HEK293 (cell line): ENCODE results near the gene PRKCZ.

Experiments
- CTCF ChIA-PET: fragments of 350-600 bp; formaldehyde crosslinking; extraction: SDS; loops from one replicate; lab custom pipeline; 2021; ENCODE audit warnings: antibody characterized with exemption; lab: Yijun Ruan, JAX
- POLR2A ChIA-PET: fragments of 300-600 bp; formaldehyde crosslinking; extraction: SDS; loops from one replicate; lab custom pipeline; 2020; ENCODE audit warnings: antibody characterized with exemption, inconsistent platforms; lab: Yijun Ruan, JAX
- H3K27ac ChIP-seq: fragments of 200-500 bp; sonication (Bioruptor generic); 2 replicates; pipeline ENCODE4 v1.5.1; 2014; ENCODE audit warnings: low read depth, low read length, control low read depth, inconsistent platforms; ENCODE audit errors: extremely low read depth
- H3K36me3 ChIP-seq, 2 experiments: fragments of 200-500 bp in 1 of 2; sonication (Bioruptor generic) in 1 of 2; 1 replicate in 1 of 2; 2 replicates in 1 of 2; pipeline ENCODE4 v1.5.1; 2014 to 2017; ENCODE audit warnings: inconsistent platforms in 2 of 2, low read length in 2 of 2; ENCODE audit not compliant: control insufficient read depth in 2 of 2, insufficient read depth in 1 of 2
- H3K4me1 ChIP-seq: fragments of 200-500 bp; sonication (Bioruptor generic); 2 replicates; pipeline ENCODE4 v1.5.1; 2014; ENCODE audit warnings: mild to moderate bottlenecking, low read length, inconsistent platforms; ENCODE audit not compliant: control insufficient read depth, insufficient read depth
- H3K4me3 ChIP-seq: 2 replicates; pipeline ENCODE4 v1.5.1; 2011; ENCODE audit warnings: low read depth, mild to moderate bottlenecking, control low read depth, low read length, moderate library complexity
- H3K9me3 ChIP-seq: fragments of 200-500 bp; sonication (Bioruptor generic); 2 replicates; pipeline ENCODE4 v1.5.1; 2014; ENCODE audit warnings: low read depth, low read length, inconsistent platforms; ENCODE audit not compliant: control insufficient read depth, insufficient read depth
- HIC1 ChIP-seq: fragments of 450-650 bp; formaldehyde crosslinking; IDR thresholded peaks from 2 replicates; pipeline ENCODE4 v1.5.1; 2016; ENCODE audit warnings: missing biosample characterization, missing genetic modification characterization
- KLF9 ChIP-seq: fragments of 450-650 bp; formaldehyde crosslinking; IDR thresholded peaks from 2 replicates; pipeline ENCODE4 v1.5.1; 2016; ENCODE audit warnings: missing biosample characterization, missing genetic modification characterization, low read depth
- PRDM2 ChIP-seq: fragments of 450-650 bp; formaldehyde crosslinking; IDR thresholded peaks from 2 replicates; pipeline ENCODE4 v1.5.1; 2016; ENCODE audit warnings: missing biosample characterization, missing genetic modification characterization, borderline replicate concordance
- TCF7L2 ChIP-seq: IDR thresholded peaks from 2 replicates; pipeline ENCODE4 v1.6.1; 2011; ENCODE audit warnings: low read depth, mild to moderate bottlenecking, inconsistent platforms, low read length, moderate library complexity, borderline replicate concordance
- ZNF140 ChIP-seq: fragments of 450-650 bp; formaldehyde crosslinking; IDR thresholded peaks from 2 replicates; pipeline ENCODE4 v1.5.1; 2016; ENCODE audit warnings: missing biosample characterization, missing genetic modification characterization
- ZNF280C ChIP-seq: fragments of 450-650 bp; formaldehyde crosslinking; IDR thresholded peaks from 2 replicates; pipeline ENCODE4 v1.5.1; 2016; ENCODE audit warnings: missing biosample characterization, missing genetic modification characterization
- ZNF423 ChIP-seq: fragments of 450-650 bp; formaldehyde crosslinking; IDR thresholded peaks from 2 replicates; pipeline ENCODE4 v1.5.1; 2016; ENCODE audit warnings: missing biosample characterization, missing genetic modification characterization
- ZNF513 ChIP-seq: fragments of 450-650 bp; IDR thresholded peaks from 2 replicates; pipeline ENCODE4 v1.5.1; 2018; ENCODE audit warnings: missing biosample characterization, missing genetic modification characterization
- ZNF549 ChIP-seq: fragments of 450-650 bp; IDR thresholded peaks from 2 replicates; pipeline ENCODE4 v1.5.1; 2018; ENCODE audit warnings: missing biosample characterization, missing genetic modification characterization, mild to moderate bottlenecking, inconsistent platforms, moderate library complexity
- ZNF600 ChIP-seq: fragments of 450-650 bp; formaldehyde crosslinking; IDR thresholded peaks from 2 replicates; pipeline ENCODE4 v1.5.1; 2016; ENCODE audit warnings: missing biosample characterization, missing genetic modification characterization
- ZNF623 ChIP-seq: fragments of 450-650 bp; formaldehyde crosslinking; IDR thresholded peaks from 2 replicates; pipeline ENCODE4 v1.5.1; 2016; ENCODE audit warnings: missing biosample characterization, missing genetic modification characterization
- ZNF626 ChIP-seq: fragments of 450-650 bp; sonication (Bioruptor Pico); formaldehyde crosslinking; IDR thresholded peaks from 2 replicates; pipeline ENCODE4 v1.5.1; 2018; ENCODE audit warnings: missing biosample characterization, missing genetic modification characterization, inconsistent platforms
- ZNF664 ChIP-seq: fragments of 450-650 bp; formaldehyde crosslinking; IDR thresholded peaks from 2 replicates; pipeline ENCODE4 v1.5.1; 2016; ENCODE audit warnings: missing biosample characterization, missing genetic modification characterization
- TF ChIP-seq, protein P1 (sequence below): fragments of 450-650 bp; formaldehyde crosslinking; IDR thresholded peaks from 2 replicates; pipeline ENCODE4 v1.5.1; 2017; ENCODE audit warnings: missing biosample characterization, missing genetic modification characterization

Gene PRKCZ

DNA sequence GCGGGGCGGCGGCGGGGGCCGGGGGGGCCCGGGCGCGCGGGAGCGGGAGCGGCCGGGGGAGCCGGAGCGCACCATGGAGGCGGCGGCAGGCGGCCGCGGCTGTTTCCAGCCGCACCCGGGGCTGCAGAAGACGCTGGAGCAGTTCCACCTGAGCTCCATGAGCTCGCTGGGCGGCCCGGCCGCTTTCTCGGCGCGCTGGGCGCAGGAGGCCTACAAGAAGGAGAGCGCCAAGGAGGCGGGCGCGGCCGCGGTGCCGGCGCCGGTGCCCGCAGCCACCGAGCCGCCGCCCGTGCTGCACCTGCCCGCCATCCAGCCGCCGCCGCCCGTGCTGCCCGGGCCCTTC lies 178.5 kb downstream of the PRKCZ start (continued):
- TF ChIP-seq PRDM2 = no peak
- TF ChIP-seq ZNF626 = no peak
- TF ChIP-seq, protein P1, sequence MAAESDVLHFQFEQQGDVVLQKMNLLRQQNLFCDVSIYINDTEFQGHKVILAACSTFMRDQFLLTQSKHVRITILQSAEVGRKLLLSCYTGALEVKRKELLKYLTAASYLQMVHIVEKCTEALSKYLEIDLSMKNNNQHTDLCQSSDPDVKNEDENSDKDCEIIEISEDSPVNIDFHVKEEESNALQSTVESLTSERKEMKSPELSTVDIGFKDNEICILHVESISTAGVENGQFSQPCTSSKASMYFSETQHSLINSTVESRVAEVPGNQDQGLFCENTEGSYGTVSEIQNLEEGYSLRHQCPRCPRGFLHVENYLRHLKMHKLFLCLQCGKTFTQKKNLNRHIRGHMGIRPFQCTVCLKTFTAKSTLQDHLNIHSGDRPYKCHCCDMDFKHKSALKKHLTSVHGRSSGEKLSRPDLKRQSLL = no peak
- TF ChIP-seq ZNF623 (tag by site-specific recombination) = no peak
- TF ChIP-seq ZNF549 = no peak
- TF ChIP-seq ZNF280C (tag by site-specific recombination) = no peak
- no peak for TF ChIP-seq ZNF140 (tag by site-specific recombination)
- TF ChIP-seq TCF7L2 = no peak

DNA sequence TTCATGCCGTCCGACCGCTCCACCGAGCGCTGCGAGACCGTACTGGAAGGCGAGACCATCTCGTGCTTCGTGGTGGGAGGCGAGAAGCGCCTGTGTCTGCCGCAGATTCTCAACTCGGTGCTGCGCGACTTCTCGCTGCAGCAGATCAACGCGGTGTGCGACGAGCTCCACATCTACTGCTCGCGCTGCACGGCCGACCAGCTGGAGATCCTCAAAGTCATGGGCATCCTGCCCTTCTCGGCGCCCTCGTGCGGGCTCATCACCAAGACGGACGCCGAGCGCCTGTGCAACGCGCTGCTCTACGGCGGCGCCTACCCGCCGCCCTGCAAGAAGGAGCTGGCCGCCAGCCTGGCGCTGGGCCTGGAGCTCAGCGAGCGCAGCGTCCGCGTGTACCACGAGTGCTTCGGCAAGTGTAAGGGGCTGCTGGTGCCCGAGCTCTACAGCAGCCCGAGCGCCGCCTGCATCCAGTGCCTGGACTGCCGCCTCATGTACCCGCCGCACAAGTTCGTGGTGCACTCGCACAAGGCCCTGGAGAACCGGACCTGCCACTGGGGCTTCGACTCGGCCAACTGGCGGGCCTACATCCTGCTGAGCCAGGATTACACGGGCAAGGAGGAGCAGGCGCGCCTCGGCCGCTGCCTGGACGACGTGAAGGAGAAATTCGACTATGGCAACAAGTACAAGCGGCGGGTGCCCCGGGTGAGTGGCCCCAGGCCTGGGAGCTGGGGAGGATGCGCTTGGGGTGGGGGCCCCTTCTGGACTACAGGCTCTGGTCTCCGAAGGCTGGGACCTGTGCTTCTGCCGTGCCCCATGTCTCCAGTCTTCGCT lies 179.0 kb downstream of the PRKCZ start:
- CTCF ChIA-PET = no interaction called here
- TF ChIP-seq ZNF513 (no peak), ZNF600 (tag by site-specific recombination) (peak; percentile 82), PRDM2 (0 out of 2 replicates have a peak, but pooled peaks have one; percentile 48), ZNF664 (tag by site-specific recombination) (no peak), KLF9 (0 out of 2 replicates have a peak, but pooled peaks have one; percentile 11), HIC1 (peak; percentile 61), ZNF423 (0 out of 2 replicates have a peak, but pooled peaks have one; percentile 0)

More for the DNA sequence above, 179.0 kb downstream of the PRKCZ start:
- H3K27ac ChIP-seq = peak overlapping the region; percentile 90
- H3K36me3 ChIP-seq = peaks cover 0 to 29% of the 10 kb centered on the region in 2 experiments; a peak in 1 of 3 replicates
- H3K4me3 ChIP-seq = peak overlapping the region; percentile 78
- H3K9me3 ChIP-seq = no peaks in the 10 kb centered on the region
- peaks cover 9% of the 10 kb centered on the region for H3K4me1 ChIP-seq
- POLR2A ChIA-PET = interaction anchor here (0.6 to 2.0 kb wide), 14 partner anchors 12 to 162 kb away, joined by 3 to 10 read pairs (median 5); partner anchors contain the start of genes FAAP20, MORN1 and RER1
